GM21737 (cell line): Measurements from ENCODE around the gene ITPK1.

Source experiments
- ATAC-seq: cut with Tn5 transposase; IDR thresholded peaks from one replicate; pipeline ENCODE4 v1.9.1; 2021; ENCODE audit warnings: mild to moderate bottlenecking, moderate library complexity; ENCODE audit not compliant: unreplicated experiment

Gene ITPK1

DNA sequence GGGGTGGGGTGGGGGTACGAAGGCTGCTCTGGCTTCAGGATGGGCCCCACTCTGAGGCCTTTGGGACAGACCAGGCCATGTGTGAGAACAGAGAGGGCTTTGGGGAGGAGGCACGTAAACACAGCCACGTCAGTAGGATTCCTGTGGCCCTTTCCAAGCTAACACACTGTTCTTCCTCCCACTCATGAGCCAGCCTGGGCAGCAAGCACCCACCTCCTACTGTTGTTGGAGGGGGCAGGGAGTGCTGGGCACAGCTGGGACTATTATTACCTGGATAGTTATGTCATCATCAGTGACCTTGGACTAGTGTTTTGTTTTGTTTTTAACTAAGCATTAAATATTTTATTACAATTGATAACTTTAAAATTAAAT lies 187.5 kb downstream of the ITPK1 start:
- ATAC-seq, result no peak

DNA sequence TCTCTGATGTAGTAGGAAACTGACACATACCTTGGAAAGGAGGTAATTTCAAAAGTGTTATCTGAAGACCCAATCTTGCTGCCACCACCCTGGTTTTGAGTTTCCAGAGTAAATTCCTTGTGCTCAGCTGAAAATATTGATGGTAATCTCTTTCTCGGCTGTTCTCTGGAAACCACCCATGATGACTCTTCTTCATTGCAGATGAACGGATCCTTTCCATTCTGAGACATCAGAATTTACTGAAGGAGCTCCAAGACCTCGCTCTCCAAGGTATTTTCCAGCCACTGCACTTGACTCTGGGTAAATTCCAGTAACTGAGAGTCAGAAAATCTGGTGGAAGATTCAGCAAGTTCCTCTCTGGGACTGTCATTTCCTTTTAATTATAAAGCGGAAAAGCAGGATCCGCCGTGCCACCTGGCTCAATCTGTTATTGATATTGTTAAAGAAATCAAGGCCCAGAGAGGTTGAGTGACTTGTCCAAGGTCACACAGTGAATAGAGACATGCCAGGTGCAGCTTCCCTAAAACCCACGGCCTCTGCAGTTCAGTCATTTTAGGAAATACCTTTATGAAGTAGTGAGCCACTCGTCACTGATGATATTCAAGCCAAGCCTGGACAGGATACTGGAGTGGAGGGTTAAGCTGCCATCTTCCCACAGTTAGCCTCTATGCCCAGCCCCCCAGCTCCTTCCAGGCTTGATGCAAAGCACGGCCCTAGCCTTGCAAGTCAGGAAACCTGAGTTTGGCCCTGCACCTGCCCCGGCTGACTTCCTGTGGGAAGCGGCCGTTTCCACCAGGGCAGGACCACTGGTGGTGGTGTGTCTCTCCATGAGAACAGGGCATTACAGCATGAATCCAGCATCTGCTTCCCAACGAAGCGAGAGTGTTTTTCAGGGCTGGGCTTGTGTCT lies 188.1 kb downstream of the ITPK1 start:
- no peak for ATAC-seq

DNA sequence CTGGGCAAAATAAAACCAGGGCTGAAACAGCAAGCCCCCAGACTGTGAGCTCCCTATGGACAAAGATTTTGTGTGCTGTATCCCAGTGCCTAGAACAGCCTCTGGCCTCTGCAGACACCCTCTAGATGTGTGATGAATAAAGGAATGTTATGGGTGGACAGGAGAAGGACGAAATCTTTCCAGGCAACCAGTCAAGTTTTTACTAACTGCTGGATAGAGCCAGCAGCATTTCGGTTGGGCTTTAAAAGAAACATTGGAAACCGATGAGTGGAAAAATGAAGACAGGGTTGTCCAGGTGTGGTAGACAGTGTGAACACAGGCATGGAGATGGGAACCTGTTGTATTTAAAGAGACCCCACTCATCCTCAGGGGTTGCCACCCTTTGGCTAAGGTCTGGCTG lies 188.8 kb downstream of the ITPK1 start:
- ATAC-seq, result no peak

DNA sequence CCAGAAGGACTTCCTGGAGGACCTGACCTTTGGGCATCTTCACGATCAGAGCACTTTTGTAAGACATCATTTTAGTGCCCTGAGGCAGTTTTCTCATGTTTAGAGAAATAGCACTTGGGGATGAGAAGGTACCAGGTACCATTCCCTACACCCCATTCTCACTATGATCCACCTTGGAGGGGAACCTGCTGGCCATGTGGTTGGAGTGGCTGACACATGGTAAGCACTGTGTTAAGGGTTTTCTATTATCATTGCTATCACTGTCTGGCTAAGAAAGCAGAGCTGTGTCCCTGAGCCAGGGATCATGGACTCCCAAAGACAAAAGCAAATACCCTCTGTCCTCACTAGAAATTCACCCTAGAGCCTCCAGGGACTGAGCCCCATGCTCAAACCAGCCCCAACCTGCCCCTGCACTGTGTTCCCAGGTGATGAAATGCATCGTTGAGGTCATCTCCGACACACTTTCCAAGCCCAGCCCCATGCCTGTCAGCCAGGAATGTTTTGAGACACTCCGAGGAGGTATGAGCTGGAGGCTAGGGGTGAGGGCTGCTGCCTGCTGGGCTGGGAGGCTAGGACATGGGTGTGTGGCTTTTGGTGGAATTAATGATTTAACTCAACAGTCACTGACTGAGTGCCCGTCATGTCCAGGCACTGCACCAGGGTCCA lies 189.4 kb downstream of the ITPK1 start:
- ATAC-seq, result no peak

DNA sequence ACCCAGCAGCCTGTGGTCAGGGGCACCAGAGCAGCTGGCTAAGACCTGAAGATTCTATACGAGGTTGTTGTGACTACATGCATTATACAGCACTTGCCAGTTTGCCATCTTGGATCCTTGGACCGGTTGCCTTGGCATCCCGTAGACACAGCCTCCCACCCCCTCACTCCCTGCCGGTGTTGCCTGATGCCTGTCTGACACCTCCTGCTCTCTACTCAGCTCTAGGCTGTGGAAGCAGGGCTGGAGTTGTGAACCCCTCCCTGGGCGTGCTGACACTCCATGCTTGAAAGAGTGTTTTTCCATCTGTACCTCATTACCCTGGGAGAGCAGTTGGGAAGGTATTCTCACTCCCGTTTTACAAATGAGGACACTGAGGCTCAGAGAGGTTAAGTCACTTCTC lies 190.3 kb downstream of the ITPK1 start:
- no peak for ATAC-seq

DNA sequence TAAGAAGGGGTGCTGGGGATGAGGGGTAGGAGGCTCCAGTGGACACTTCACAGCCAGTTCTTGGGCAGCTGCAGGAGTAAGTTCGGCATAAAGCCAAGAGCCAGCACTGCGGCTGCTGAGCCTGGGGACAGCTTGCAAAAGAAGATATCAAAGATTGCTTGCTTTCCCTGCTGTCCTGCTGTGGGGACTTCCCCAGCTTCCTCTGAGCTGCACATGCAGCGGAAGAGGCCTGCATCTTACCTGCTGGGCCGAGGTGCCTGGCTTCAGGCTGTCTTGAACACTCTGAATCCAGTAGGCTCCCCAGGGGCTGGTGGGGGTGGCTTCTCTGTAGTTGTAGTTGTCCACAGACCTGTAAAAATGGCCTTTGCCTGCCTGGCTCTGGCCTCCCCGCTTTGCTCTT lies 191.5 kb downstream of the ITPK1 start:
- no peak for ATAC-seq

DNA sequence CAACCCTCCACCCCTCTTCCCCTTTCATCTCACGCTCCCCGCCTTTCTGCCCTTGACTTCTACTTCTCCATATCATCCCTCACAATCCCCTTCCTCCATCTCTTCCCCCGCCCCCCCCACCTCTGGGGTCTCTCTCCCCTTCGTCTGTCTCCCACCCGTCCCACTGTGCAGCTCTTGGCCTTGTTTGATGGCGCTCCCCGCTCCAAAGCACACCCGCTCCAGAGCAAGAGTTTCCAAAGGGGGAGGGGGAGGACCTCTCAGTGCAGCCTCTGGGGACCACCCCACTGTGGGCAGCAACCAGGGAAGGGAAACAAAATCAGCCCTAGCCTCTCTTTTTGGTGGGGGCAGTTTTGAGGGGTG lies 192.0 kb downstream of the ITPK1 start:
- no peak for ATAC-seq

DNA sequence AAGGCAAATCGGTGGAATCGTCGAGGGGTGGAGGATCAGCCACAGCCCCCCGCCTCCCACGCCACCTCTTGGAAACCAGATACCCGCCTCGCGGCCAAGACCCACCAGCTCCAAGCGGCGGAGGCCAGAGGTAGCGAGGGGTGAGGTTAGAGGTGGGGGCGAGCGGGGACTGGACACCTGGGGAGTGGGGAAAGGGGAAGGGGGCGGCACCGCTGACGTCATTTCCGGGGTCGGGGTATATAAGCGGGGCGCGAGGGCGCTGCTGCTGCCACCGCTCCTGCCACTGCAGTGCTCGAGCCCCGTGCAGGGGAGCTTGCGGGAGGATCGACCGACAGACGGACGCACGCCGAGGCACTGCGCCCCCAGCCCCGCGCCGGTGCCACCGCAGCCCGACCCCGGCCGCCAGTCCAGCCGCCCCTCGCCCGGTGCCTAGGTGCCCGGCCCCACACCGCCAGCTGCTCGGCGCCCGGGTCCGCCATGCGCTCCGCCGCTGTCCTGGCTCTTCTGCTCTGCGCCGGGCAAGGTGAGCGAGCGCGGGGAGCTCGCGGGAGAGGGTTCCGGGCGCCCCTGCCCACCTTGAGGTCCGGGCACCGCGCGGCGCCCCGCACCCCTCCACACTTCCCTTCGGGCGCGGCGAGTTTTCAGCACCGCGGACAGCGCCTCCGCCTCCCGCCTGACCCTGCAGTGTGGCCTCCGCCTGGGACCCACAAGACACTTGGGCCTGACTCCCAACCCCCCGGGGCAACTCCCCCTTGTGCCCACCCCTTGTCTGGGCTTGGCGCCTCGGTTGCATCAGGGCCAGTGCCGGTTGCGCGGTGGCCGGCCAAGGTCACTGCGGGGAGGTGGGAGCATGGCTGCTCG lies 192.6 kb downstream of the ITPK1 start, which contains the start of gene CHGA:
Gene CHGA, plus strand, starts transcription at position 268 of the 861 bp plus-strand sequence. Its CDS starts 210 bp downstream, at position 478.
- no peak for ATAC-seq

DNA sequence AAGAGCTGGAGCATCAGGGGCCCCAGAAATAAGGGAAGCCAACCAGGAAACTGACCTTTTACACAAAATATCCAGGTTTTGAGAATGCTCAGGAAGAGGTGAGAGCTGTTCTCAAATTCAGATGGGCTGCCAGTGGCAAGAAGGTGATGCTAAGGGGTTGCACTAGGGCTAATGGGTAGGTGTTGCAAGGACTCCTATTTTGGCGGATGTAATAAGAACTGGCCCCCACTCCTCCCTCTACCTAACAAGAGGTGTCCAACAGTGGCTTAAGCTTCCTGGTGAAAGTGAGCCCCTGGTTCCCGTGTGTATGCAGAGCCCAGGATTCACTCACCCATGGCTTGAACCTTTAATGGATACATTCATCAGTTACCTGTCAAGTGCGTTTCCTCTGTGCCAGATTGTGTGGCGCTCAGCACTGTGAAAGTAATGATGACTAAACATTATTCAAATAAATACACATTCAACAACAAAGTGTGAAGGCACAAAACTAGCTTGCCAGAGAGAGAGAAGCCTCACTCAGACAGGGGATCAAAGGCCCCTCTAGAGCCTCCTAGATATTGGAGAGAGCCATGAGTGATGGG lies 193.5 kb downstream of the ITPK1 start:
- no peak for ATAC-seq

DNA sequence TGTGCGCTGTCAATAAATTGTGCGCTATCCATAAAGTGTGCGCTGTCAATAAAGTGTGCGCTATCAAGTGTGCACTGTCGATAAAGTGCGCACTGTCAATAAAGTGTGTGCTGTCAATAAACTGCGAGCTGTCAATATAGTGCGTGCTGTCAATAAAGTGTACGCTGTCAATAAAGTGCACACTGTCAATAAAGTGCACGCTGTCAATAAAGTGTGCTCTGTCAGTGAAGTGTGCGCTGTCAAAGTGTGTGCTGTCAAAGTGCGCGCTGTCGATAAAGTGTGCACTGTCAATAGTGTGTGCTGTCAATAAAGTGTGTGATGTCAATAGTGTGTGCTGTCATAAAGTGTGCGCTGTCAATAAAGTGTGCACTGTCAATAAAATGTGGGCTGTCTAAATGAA lies 195.7 kb downstream of the ITPK1 start:
- no peak for ATAC-seq

DNA sequence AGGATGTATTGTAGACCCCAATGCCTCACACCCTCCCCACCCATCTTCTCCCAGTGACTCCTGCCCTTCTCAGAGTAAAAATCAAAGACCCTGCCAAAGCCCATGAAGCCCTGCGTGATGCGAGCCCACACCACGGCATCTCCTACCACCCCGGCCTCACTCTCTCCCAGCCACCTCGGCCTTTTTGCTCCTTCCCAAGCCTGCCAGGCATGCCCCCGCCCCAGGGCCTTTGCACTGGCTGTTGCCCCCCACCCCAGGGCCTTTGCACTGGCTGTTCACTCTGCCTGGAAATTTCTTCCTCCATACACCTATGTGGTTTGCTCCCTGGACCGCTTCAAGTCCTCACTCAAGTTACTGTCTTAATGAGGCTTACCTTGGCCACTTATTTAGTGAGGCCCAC lies 197.8 kb downstream of the ITPK1 start:
- ATAC-seq, result no peak

DNA sequence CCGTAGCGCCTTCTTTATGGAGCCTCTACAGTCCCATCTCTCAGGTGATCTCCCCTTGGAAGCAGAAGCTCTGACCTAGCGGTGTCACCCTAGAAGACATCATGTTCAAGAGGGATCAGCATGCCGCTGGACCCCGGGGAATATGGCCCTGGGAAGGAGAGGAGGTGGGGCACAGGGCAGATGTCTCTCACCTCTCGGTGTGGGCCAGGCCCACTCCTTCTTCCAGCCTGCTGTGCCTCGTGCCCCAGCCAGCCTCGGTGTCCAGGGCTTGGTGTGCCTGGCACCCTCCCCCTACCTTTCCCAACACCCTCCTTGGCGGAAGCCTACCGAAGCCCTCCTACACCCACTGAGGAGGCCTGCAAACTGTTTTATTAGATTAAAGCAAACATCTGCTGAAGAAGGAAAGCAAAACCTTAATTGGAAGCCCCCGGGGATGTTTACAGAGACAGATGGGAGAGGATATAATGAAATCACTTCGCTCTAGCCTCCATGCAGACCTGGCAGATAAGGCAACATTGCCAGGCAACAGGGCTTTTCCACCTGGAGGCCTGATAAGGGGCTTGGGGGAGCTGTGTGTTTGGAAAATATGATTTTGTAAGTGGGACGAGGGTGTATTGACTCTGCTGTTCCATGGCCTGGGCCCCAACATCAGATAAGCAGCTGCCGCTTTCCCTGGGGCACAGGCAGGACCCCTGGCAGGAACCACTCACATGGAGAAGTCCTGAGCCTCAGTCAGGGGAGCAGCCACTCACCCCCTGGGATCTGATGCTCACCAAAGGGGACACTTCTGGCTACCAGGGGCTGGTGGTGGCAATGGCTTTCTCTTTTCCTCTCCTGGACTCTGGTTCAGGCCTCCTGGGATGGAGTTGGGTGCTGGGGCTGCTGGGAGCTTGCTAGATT lies 198.4 kb downstream of the ITPK1 start:
- ATAC-seq, result no peak

DNA sequence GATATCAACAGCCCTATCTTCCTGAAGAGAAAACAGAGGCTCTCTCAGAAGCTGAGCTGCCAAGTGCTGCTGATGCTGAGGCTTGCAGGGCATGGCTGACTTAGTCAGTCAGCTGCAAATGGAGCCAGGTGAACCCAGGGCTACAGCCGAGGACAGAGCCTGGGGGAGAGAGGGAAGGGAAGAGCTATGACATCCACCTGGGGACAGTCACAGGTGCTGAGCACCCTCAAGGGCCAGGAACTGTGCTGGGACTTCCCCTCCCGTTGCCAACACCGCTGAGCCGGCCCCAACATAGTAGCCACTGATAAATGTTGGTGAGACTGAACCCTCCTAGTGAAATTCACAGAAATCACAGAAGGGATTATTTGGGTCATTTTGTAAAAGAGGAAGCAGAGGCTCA lies 199.5 kb downstream of the ITPK1 start:
- ATAC-seq, result no peak

DNA sequence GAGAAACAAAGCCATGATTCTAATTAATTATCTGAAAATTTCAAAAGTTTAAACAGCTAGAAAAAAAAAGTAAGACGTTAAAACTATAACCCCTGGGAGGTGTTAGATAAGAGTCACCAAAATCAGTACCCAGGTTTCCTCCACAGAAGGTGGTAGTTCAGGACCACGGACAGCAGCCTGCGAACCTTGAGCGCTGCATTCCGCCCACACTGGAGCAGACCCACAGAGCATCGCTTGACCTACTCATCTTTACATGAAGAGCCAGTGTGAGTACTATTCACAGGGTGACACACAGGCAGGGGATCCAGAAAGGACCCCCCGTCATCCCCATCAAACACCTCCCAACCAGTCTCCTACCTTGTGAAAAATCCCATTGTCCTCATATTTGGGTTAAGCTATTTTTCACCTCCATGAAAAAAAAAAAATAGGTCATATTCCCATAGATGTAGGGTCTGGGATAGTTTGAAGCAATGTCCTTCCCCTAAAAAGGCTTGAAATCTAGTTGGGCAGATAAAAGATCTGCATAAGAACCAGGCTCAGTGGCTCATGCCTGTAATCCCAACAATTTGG lies 201.6 kb downstream of the ITPK1 start:
- no peak for ATAC-seq

DNA sequence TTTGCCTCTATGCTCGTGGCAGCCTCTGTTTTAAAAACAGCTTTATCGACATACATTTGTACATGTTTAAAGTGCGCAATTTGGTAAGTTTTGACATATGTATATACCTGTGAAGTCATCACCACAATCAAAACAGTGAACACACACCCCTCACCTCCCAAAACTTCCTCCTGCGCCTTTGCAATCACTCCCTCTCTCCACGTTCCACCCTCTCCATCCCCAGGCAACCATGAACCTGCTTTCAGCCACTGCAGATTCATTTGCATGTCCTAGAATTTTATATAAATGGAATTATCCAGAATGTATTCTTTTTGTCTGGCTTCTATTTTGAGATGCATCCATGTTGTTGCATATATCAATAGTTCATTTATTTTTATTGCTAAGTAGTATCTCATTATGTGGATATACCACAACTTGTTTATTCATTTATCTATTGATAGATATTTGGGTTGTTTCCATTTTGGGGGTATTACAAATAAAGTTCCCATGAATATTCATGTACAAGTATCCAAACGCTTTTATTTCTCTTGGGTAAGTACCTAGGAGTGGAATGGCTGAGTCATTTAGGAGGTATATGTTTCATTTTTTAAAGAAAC lies 208.3 kb downstream of the ITPK1 start:
- no peak for ATAC-seq

DNA sequence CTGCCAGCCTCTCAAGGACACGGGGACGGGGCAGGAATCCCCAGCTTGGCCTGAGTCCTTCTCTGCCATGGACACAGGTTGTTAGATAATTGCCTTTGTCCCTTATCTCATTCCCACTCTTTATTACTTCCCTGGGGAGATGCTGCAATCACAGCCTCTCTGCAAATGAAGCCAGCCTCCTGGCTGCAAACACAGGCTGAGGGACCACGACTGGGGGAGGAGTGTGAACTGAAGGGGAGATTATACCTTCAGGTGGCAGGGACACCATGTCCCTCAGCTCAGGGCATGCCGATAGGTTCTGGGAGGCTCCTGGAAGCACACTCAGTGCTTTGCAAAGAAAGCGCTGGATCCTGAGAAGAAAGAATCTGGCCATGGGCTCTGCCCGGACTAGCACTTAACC lies 208.9 kb downstream of the ITPK1 start:
- no peak for ATAC-seq

DNA sequence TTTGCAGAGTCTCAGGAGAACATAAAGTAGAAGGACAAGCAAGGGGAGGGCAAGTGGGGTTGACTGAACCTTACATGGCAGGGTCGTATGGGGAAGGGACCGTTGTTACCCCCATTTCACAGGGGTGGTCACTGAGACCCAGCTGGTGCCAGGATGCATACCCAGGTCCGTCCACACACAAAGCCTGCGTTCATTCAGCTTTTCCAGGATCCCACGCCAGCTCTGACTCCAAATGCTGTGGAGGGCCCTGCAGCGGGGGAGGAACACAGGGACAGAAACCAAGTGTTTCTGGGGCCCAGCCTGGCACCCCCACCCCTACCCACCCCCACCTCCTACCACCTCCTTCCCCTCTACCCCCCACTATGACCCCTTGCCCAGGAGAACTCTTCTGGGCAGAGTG lies 209.3 kb downstream of the ITPK1 start:
- ATAC-seq, result no peak

DNA sequence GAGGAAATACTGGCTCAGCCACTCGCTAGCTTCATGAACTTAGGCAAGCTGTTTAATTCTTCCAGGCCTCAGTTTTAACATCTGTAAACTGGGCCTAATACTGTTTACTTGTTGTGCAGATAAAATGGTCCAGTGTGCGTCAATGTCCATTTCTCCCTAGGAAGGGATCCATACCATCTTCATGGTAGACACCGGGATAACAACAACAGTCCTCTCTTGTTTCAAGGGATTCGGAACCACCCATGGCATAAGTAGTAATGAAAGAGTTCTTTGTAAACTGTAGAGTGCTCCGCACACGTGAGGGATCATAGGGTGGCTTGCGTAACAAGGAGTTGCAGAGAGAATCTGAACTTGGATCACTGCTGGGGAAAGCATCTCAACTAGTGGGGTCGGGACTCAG lies 210.1 kb downstream of the ITPK1 start:
- ATAC-seq, result no peak

DNA sequence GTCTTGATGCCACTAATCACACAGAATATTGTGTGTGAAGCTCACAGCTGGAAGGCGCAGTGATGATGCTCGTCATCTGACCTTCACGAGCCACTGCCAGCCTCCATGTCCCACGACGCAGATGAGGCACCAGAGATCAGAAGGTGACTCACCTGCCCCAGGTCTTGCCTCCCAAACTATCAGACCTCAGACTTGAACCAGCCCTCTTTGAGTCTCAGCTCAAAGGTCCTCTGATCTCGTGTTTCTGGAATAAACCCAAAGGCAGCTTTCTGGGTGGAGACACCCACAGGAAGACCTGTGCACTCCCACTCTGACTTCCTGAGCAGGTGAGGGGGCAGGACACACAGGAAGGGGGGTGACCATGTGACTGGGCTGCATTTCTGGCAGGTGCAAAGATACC lies 212.4 kb downstream of the ITPK1 start:
- ATAC-seq, result no peak
